A549 (cell line): ENCODE data around the gene SNTG2. TPM values are rescaled to one million over a fixed set of nuclear protein-coding genes. Genes with fewer than 3 reads are reported as not detected.

ENCODE experiments used
- ATAC-seq, 2 experiments: fragments of 200-7000 bp in 1 of 2; fragments of >200 bp in 1 of 2; cut with Nextera tagmentation in 1 of 2; cut with Tn5 transposase in 1 of 2; 3 replicates each; pipeline versions ENCODE4 v1.8.0 to v1.9.1; 2018 to 2020; ENCODE audit warnings: mild to moderate bottlenecking in 1 of 2, moderate library complexity in 1 of 2
- CTCF ChIA-PET: fragments of 300-600 bp; sonication (Branson Sonifier 250); formaldehyde crosslinking; extraction: SDS; loops from one replicate; lab custom pipeline; 2021; ENCODE audit warnings: antibody characterized with exemption, inconsistent platforms; lab: Yijun Ruan, JAX
- POLR2A ChIA-PET: fragments of 350-600 bp; formaldehyde crosslinking; extraction: SDS; loops from one replicate; lab custom pipeline; 2021; ENCODE audit warnings: antibody characterized with exemption, inconsistent platforms; lab: Yijun Ruan, JAX
- DNase-seq, 2 experiments: peaks; one replicate each; pipeline versions ENCODE4 v3.0.0 to v3.0.0-alpha.2; 2011 to 2016; ENCODE audit warnings: low read depth in 1 of 2, low spot score in 1 of 2
- FAIRE-seq: peaks from 2 replicates; lab custom pipeline; 2011; peaks lifted over from hg19 to GRCh38; lab: Jason Lieb, UNC
- H3K27ac ChIP-seq, 2 experiments: fragments of >200 bp; sonication (Bioruptor Twin); formaldehyde crosslinking; 3 replicates each; pipeline ENCODE4 v1.5.1; 2016 to 2017
- H3K4me1 ChIP-seq: fragments of >200 bp; sonication (Bioruptor Twin); formaldehyde crosslinking; 3 replicates; pipeline ENCODE4 v1.6.1; 2016
- H3K4me2 ChIP-seq: fragments of >200 bp; sonication (Bioruptor Twin); formaldehyde crosslinking; 3 replicates; pipeline ENCODE4 v1.6.1; 2016
- H3K4me3 ChIP-seq: fragments of >200 bp; sonication (Bioruptor Twin); formaldehyde crosslinking; 3 replicates; pipeline ENCODE4 v1.5.1; 2016
- H3K9me3 ChIP-seq: fragments of >200 bp; sonication (Bioruptor Twin); formaldehyde crosslinking; 3 replicates; pipeline ENCODE4 v1.6.1; 2016
- CBX2 ChIP-seq: fragments of 200-600 bp; sonication (generic); IDR thresholded peaks from 2 replicates; pipeline ENCODE4 v1.6.1; 2016; ENCODE audit warnings: low read depth, mild to moderate bottlenecking, borderline replicate concordance
- CEBPB ChIP-seq, 2 experiments: fragments of >200 bp in 1 of 2; sonication (Bioruptor Twin) in 1 of 2; formaldehyde crosslinking in 1 of 2; IDR thresholded peaks; 2 replicates each; pipeline ENCODE4 v1.6.1; 2012 to 2016
- CTCF ChIP-seq: fragments of >200 bp; sonication (Bioruptor Twin); formaldehyde crosslinking; IDR thresholded peaks from 3 replicates; pipeline ENCODE4 v1.5.1; 2016
- E2F6 ChIP-seq: IDR thresholded peaks from 2 replicates; pipeline ENCODE4 v1.6.1; 2012; ENCODE audit warnings: low read depth, borderline replicate concordance
- EHMT2 ChIP-seq: fragments of 200-600 bp; sonication (generic); IDR thresholded peaks from 2 replicates; pipeline ENCODE4 v1.6.1; 2016; ENCODE audit warnings: antibody characterized with exemption, low read depth, mild to moderate bottlenecking, moderate library complexity
- EP300 ChIP-seq, 2 experiments: fragments of >200 bp; sonication (Bioruptor Twin); formaldehyde crosslinking; IDR thresholded peaks; 2 replicates in 1 of 2; 3 replicates in 1 of 2; pipeline ENCODE4 v1.6.1; 2016 to 2017
- GATA3 ChIP-seq: IDR thresholded peaks from 2 replicates; pipeline ENCODE4 v1.6.1; 2012; ENCODE audit warnings: borderline replicate concordance
- HES2 ChIP-seq: fragments of >200 bp; sonication (Bioruptor Twin); formaldehyde crosslinking; IDR thresholded peaks from 2 replicates; pipeline ENCODE4 v1.6.1; 2016
- HOXB13 ChIP-seq: fragments of 250-450 bp; sonication (Bioruptor Pico); IDR thresholded peaks from 2 replicates; pipeline ENCODE4 v1.5.0; 2020; ENCODE audit warnings: low read depth, mild to moderate bottlenecking, moderate library complexity
- JUNB ChIP-seq: fragments of >200 bp; sonication (Bioruptor Twin); formaldehyde crosslinking; IDR thresholded peaks from 2 replicates; pipeline ENCODE4 v1.6.1; 2016
- KDM5A ChIP-seq: fragments of 200-600 bp; sonication (generic); IDR thresholded peaks from 2 replicates; pipeline ENCODE4 v1.6.1; 2016; ENCODE audit warnings: antibody characterized with exemption, mild to moderate bottlenecking
- MAFK ChIP-seq: fragments of 450-650 bp; IDR thresholded peaks from 2 replicates; pipeline ENCODE4 v1.6.1; 2014; ENCODE audit not compliant: partially characterized antibody
- NFE2L2 ChIP-seq: fragments of 150-350 bp; conservative IDR thresholded peaks from 2 replicates; pipeline ENCODE4 v1.6.1; 2014; ENCODE audit warnings: low read length
- PBX3 ChIP-seq: IDR thresholded peaks from 2 replicates; pipeline ENCODE4 v1.6.1; 2012
- POLR2AphosphoS2 ChIP-seq: conservative IDR thresholded peaks from 2 replicates; pipeline ENCODE4 v1.6.1; 2012; ENCODE audit warnings: low read length, improper control_type of control experiment, inconsistent platforms
- RARB ChIP-seq: fragments of 250-450 bp; sonication (Bioruptor Pico); IDR thresholded peaks from 2 replicates; pipeline ENCODE4 v1.8.0; 2021; ENCODE audit warnings: mild to moderate bottlenecking, moderate library complexity
- RNF2 ChIP-seq: fragments of 200-600 bp; sonication (generic); IDR thresholded peaks from 2 replicates; pipeline ENCODE4 v1.6.1; 2016; ENCODE audit warnings: low read depth, mild to moderate bottlenecking, antibody characterized with exemption, moderate library complexity, borderline replicate concordance
- SREBF2 ChIP-seq: fragments of 450-650 bp; IDR thresholded peaks from 2 replicates; pipeline ENCODE4 v1.6.1; 2014; ENCODE audit warnings: mild to moderate bottlenecking, moderate library complexity
- TP53 ChIP-seq: fragments of 250-450 bp; sonication (Bioruptor Pico); IDR thresholded peaks from 2 replicates; pipeline ENCODE4 v1.5.0; 2021; ENCODE audit warnings: mild to moderate bottlenecking, moderate library complexity
- ZNF302 ChIP-seq: fragments of 250-450 bp; sonication (Bioruptor Pico); IDR thresholded peaks from 2 replicates; pipeline ENCODE4 v1.9.0; 2021; ENCODE audit warnings: inconsistent platforms, mild to moderate bottlenecking, moderate library complexity
- WGBS: methylation state at CpG from one replicate; pipeline ENCODE4 v1.1.6; 2017; ENCODE audit errors: missing lambda C conversion rate; 5-methylcytosine and 5-hydroxymethylcytosine counted together
- polyA plus RNA-seq, 4 experiments: library from polyadenylated mRNA; depleted of rRNA in 3 of 4; stranded (reverse); fragments of >200 nt; fragmentation: RNase III in 1 of 4; extraction: RNeasy Plus Mini Kit Qiagen cat#74134 plus additional on column Dnase treatment in 1 of 4; gene quantifications; 2 replicates in 3 of 4; 3 replicates in 1 of 4; pipeline ENCODE4 v1.2.3, GENCODE V29; 2011 to 2017

SNTG2 gene
- polyA plus RNA-seq, 2 of the 4 experiments (the other 2 are of a cell fraction), result not detected

- FAIRE-seq (no peak), ATAC-seq (no peak), DNase-seq (no peak)
- CTCF ChIA-PET, result no interaction called here
- POLR2A ChIA-PET, result no interaction called here
- no peaks in the 10 kb centered on the region for H3K9me3 ChIP-seq
- H3K4me1 ChIP-seq, result no peaks in the 10 kb centered on the region
- TF ChIP-seq SREBF2, result no peak
- no peak overlapping the region for H3K4me3 ChIP-seq
- H3K27ac ChIP-seq, result no peak overlapping the region
- 10% methylated on average over 5 of the region's 5 CpGs for WGBS
- H3K4me2 ChIP-seq, result no peak overlapping the region
Observed at GRCh38 chr2:1060987-1061386, 110.3 kb downstream of the SNTG2 start.

DNA sequence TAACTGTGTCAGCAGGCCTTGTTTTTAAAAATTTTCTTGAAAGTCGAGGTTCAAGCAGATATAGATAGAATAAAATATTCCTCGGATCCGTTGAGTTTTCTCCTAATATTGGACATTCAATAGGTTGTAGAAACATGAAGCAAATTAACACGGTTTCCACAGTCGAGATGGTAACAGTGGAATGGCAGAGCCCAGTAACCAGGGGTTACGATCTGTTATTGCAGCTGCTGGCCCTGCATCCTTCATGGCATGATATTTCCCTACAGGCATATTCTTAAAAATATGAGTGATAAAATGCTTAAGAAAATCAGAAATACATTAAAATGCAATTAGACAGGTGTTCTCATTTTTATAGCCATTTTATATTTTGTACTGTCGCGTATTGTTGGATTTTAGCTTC lies 117.6 kb downstream of the SNTG2 start:
- ChIA-PET POLR2A (no interaction called here), CTCF (interaction anchor here (0.6 kb wide), 1 partner anchor 84 kb away, joined by 4 read pairs; no protein-coding TSS in a partner anchor)
- Histone ChIP-seq H3K9me3 (no peaks in the 10 kb centered on the region), H3K27ac (no peak overlapping the region), H3K4me2 (no peak overlapping the region), H3K4me1 (no peaks in the 10 kb centered on the region), H3K4me3 (no peak overlapping the region)
- TF ChIP-seq PBX3 (no peak), EP300 (IDR thresholded peaks at IDR 0.05) (no peak), POLR2AphosphoS2 (no peak), JUNB (no peak), CBX2 (no peak), E2F6 (no peak)
- ATAC-seq, result no peak
- 42% methylated on average over 8 of the region's 8 CpGs for WGBS
- no peak for FAIRE-seq
- no peak for DNase-seq

GRCh38 chr2:1068822-1069221 lies 118.2 kb downstream of the SNTG2 start:
- H3K4me1 ChIP-seq, result no peaks in the 10 kb centered on the region
- ChIA-PET CTCF (interaction anchor here (0.6 kb wide), 1 partner anchor 84 kb away, joined by 4 read pairs; no protein-coding TSS in a partner anchor), POLR2A (no interaction called here)
- no peak overlapping the region for H3K27ac ChIP-seq
- no peak for ATAC-seq
- no peak overlapping the region for H3K4me2 ChIP-seq
- H3K4me3 ChIP-seq, result no peak overlapping the region
- TF ChIP-seq NFE2L2 (no peak), CEBPB (IDR thresholded peaks at IDR 0.05) (no peak), GATA3 (no peak), HES2 (no peak), TP53 (CRISPR knock-in tag) (no peak), ZNF302 (no peak), RNF2 (no peak), EHMT2 (no peak), KDM5A (no peak)
- no peak for FAIRE-seq
- 9% methylated on average over 7 of the region's 7 CpGs for WGBS
- no peaks in the 10 kb centered on the region for H3K9me3 ChIP-seq
- DNase-seq, result no peak

GRCh38 chr2:1069847-1070246 lies 119.2 kb downstream of the SNTG2 start:
- Histone ChIP-seq H3K4me2 (no peak overlapping the region), H3K9me3 (no peaks in the 10 kb centered on the region), H3K4me3 (no peak overlapping the region), H3K27ac (no peak overlapping the region), H3K4me1 (no peaks in the 10 kb centered on the region)
- ATAC-seq, result no peak
- POLR2A ChIA-PET, result no interaction called here
- no peak for FAIRE-seq
- CTCF ChIA-PET, result no interaction called here
- no peak for TF ChIP-seq MAFK
- TF ChIP-seq RARB (CRISPR knock-in tag), result no peak
- TF ChIP-seq CTCF, result no peak
- TF ChIP-seq HOXB13 (CRISPR knock-in tag), result no peak
- no peak for TF ChIP-seq EHMT2
- no peak for DNase-seq
- 42% methylated on average over 15 of the region's 15 CpGs for WGBS
